ENCODE results near the gene ATG10.

- TF ChIP-seq CTCF (IDR thresholded peaks at IDR 0.05) = no peak
- no peak for TF ChIP-seq POLR2A (IDR thresholded peaks at IDR 0.05)
- no peak for TF ChIP-seq EP300 (IDR thresholded peaks at IDR 0.05)
Observed at GRCh38 chr5:82066791-82067190, 95.0 kb downstream of the ATG10 start.
